ENCODE results near the gene ZDHHC11.
A peak's percentile ranks its signal among the peaks of the same experiment; 100 is the strongest.
"Not testable (repeated sequence)": the region's sequence is repeated elsewhere in the genome, so short reads cannot be mapped to it uniquely, and the experiment has no call there.

Gene ZDHHC11

GRCh38 chr5:880816-881550, 30.2 kb upstream of the ZDHHC11 start:
- no peak for FAIRE-seq
- DNase-seq (ENCODE audit: low spot score): no peak

DNA sequence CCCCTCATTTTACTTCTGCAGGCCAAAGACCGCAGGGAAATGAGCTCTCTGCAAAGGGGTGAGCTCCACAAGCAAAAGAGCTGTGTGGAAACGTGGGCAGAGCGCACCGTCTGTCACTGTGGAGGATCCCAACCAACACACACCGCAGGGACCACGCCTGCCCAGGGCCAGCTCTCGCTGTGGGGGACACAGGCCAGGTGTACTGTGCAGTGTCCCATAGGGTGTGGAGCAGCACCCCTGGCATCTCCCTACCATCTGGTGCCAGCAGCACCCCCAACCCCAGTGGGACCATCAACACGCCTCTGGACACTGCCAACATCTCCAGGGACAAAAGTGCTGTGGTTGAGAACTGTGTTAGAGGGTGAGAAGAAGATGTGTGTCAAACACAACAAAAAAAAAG, 27.9 kb upstream of the ZDHHC11 start:
- FAIRE-seq; DNase-seq (ENCODE audit: low spot score): not testable (repeated sequence)

DNA sequence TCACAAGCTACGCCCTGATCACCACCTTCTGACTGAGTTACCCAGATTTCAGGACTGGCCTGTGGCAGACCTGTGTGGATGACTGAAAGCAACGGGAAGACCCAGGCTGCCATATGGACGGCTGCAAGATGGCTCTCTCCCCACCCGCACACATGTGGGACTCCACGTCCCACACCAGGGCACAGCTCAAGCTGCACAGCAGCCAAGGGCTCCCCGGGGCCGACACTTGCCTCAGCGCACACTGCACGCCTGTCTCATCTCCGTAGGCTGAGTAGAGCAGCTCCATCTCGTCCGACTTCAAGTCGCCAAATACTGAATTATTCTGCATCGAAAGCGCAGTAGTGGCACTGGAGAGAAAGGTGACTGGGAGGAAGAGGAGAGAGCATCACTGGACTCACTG, 27.3 kb upstream of the ZDHHC11 start:
- DNase-seq (ENCODE audit: low spot score) (no peak), FAIRE-seq (no peak)

- no peak for FAIRE-seq
- DNase-seq (ENCODE audit: low spot score): no peak
Observed at GRCh38 chr5:876398-877365, 25.9 kb upstream of the ZDHHC11 start.

DNA sequence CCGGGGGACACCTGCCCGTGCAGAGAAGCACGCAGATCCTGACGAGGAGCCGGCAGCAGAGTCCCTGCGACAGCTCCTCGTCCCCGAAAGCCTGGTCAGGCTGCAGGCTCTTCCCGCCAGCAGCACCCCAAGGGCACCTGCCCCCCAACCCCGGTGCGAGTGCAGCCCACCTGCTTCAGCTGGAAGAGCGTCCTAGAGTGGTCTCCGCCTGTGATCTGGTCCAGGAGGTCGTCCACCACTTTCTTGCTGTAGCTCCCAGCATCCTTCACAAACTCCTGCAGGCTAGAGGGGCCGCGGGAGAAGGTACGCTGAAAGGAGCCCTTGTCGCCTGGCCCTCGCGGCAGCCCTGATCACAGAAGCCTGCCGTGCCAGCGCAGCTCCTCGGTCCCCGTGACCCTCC, 25.1 kb upstream of the ZDHHC11 start:
- FAIRE-seq (no peak), DNase-seq (ENCODE audit: low spot score) (no peak)

DNA sequence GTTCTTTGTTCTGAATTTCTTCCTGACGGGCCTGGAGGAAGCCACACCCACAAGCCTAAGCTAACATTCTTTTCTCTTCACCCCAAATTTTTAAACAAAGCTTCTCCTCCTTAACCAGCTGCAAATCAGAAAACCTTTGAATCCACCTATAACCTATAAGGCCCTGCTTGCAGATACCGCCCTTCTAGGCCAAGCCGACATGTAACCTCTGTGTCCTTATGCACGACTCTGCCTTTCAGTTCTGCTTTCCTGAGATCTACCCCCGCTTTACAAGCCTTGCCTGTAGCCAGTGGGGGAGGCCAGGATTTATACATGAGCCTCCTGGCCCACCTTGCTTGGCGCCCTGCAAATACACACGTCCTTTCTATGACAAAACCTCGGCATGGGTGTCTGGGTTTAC, 22.5 kb upstream of the ZDHHC11 start:
- FAIRE-seq (no peak), DNase-seq (ENCODE audit: low spot score) (no peak)

- DNase-seq (ENCODE audit: low spot score) (no peak), FAIRE-seq (no peak)
Observed at GRCh38 chr5:872301-872700, 21.5 kb upstream of the ZDHHC11 start.

GRCh38 chr5:871596-872298, 21.0 kb upstream of the ZDHHC11 start:
- FAIRE-seq (no peak), DNase-seq (ENCODE audit: low spot score) (no peak)

GRCh38 chr5:870956-871355, 20.2 kb upstream of the ZDHHC11 start:
- FAIRE-seq (no peak), DNase-seq (ENCODE audit: low spot score) (no peak)

- no peak for DNase-seq (ENCODE audit: low spot score)
- no peak for FAIRE-seq
Observed at GRCh38 chr5:868428-869135, 17.8 kb upstream of the ZDHHC11 start.

- FAIRE-seq (no peak), DNase-seq (ENCODE audit: low spot score) (no peak)
Observed at GRCh38 chr5:867300-867870, 16.6 kb upstream of the ZDHHC11 start.

DNA sequence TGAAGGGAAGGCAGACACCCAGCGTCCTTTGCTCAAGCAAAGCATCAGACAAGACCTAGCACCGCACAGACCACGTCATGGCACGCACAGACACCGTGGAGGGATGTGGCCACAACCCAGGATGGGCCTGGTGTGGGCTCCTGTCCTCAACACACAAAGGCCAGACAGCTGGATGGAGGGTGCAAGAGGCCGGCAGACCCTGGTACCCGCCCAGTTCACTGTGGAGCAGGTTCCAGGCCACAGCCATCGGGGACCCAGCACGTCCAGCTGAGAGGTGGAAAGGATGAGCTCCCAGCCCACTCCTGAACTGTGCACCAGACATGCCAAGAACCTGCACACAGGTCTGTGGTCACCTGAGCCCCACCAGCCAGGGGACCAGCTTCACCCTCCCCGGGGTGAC, 15.0 kb upstream of the ZDHHC11 start:
- no peak for FAIRE-seq
- DNase-seq (ENCODE audit: low spot score): no peak

DNA sequence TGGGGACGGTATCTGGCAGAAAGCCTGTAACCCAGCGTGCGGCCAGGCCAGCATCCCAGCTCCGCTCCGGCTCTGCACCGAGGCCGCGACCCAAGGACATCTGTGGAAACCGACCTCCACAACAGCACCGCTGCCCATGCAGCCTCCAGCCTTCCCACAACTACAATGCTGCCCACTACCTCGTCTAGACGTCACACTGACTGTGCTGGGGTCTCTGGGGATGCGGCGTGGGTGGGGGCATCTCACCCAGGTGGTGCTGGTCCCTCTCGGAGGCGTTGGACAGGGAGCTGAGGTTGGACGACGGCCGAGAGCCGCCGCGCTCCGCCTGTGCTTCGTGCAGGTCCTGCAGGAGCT, 14.4 kb upstream of the ZDHHC11 start:
- no peak for DNase-seq (ENCODE audit: low spot score)
- FAIRE-seq: no peak

GRCh38 chr5:864492-865167, 13.8 kb upstream of the ZDHHC11 start:
- no peak for FAIRE-seq
- DNase-seq (ENCODE audit: low spot score): no peak

DNA sequence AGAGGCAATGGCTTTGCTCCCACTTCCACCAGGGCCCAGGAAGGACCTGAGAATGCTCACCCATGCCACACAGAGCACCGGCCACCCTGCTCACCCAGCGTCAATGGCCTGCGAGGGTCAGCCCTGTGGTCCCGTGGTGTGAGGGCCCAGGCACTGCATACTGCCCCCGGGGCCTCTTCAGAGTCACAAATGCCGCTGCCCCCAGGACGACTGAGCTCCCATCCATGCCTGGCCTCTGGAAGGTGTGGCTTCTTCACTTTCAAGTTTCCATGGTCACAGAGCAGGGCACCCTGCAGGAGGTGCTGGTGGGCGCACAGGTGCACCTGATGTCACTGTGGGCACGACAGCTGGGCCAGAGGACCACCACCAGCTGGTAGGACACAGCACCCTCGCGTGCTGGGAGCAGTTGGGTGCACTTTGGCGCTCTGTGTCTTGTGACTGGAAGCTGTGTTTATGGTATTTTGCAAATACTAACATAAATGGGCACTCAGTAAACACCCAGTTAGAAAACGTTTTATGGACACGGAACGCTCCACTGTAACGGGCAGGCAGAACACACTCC, 12.5 kb upstream of the ZDHHC11 start:
- DNase-seq (ENCODE audit: low spot score) (no peak), FAIRE-seq (no peak)

GRCh38 chr5:862367-863243, 11.8 kb upstream of the ZDHHC11 start:
- DNase-seq (ENCODE audit: low spot score) (peak; percentile 42), FAIRE-seq (no peak)

GRCh38 chr5:861442-862366, 10.9 kb upstream of the ZDHHC11 start:
- FAIRE-seq: no peak
- DNase-seq (ENCODE audit: low spot score): no peak

- FAIRE-seq (no peak), DNase-seq (ENCODE audit: low spot score) (no peak)
Observed at GRCh38 chr5:860506-861150, 9.8 kb upstream of the ZDHHC11 start.

Data from RCC 7860 (cell line).